ENCODE measurements around the gene FOXRED1. TPM values are rescaled to one million over a fixed set of nuclear protein-coding genes. Genes with fewer than 3 reads are reported as not detected.

The FOXRED1 gene
- total and polyA plus RNA-seq, 9 of the 15 experiments (the other 6 are each of a cell fraction or from before 2014, with no cell fraction given) = 14.1 to 94.4 (median 53.1) TPM

DNA sequence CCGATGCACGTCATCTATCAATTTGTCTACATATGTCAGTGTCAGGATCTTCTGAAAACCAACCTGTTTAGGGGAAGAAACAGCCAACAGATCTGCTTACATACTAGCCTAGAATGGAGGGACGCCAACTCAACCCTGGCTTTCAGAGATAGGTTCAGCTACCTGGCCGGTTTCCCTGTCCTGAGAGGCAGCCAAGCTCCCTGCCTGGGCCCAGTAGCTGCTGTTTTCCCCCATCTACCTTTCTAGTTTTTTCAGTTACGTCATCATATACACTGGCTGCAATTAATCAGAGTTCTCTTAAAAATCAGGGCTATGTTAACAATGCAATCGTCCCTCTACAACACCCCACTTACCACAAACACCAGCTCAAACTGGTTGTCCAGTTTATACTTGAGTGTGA, 1.3 kb upstream of the FOXRED1 start (continued):
- TF ChIP-seq, protein P1, sequence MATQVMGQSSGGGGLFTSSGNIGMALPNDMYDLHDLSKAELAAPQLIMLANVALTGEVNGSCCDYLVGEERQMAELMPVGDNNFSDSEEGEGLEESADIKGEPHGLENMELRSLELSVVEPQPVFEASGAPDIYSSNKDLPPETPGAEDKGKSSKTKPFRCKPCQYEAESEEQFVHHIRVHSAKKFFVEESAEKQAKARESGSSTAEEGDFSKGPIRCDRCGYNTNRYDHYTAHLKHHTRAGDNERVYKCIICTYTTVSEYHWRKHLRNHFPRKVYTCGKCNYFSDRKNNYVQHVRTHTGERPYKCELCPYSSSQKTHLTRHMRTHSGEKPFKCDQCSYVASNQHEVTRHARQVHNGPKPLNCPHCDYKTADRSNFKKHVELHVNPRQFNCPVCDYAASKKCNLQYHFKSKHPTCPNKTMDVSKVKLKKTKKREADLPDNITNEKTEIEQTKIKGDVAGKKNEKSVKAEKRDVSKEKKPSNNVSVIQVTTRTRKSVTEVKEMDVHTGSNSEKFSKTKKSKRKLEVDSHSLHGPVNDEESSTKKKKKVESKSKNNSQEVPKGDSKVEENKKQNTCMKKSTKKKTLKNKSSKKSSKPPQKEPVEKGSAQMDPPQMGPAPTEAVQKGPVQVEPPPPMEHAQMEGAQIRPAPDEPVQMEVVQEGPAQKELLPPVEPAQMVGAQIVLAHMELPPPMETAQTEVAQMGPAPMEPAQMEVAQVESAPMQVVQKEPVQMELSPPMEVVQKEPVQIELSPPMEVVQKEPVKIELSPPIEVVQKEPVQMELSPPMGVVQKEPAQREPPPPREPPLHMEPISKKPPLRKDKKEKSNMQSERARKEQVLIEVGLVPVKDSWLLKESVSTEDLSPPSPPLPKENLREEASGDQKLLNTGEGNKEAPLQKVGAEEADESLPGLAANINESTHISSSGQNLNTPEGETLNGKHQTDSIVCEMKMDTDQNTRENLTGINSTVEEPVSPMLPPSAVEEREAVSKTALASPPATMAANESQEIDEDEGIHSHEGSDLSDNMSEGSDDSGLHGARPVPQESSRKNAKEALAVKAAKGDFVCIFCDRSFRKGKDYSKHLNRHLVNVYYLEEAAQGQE (IDR thresholded peaks at IDR 0.05; ENCODE audit: borderline replicate concordance) = peak; percentile 12; the same call in 1 of the 2 replicates
- TF ChIP-seq, protein P1 (CRISPR knock-in tag; IDR thresholded peaks at IDR 0.05; ENCODE audit: low read depth) = no peak
- TF ChIP-seq SMARCE1 (IDR thresholded peaks at IDR 0.05) (no peak), CBX1 (IDR thresholded peaks at IDR 0.05; ENCODE audit: low read depth) (no peak), CEBPG (CRISPR knock-in tag; IDR thresholded peaks at IDR 0.05) (no peak), CEBPG (tag; conservative IDR thresholded peaks at IDR 0.05 in 1 of 2, IDR thresholded peaks at IDR 0.05 in 1 of 2) (0 out of 4 replicates have a peak, but pooled peaks of 1 of the 2 experiments have one; percentile 21), BRD4 (IDR thresholded peaks at IDR 0.05) (0 out of 2 replicates have a peak, but pooled peaks have one; percentile 7), SMAD2 (IDR thresholded peaks at IDR 0.05; ENCODE audit: low read depth, low read length) (no peak), EWSR1 (IDR thresholded peaks at IDR 0.05; ENCODE audit: borderline replicate concordance, low read depth, partially characterized antibody) (no peak)
- TF ChIP-seq, protein P2, sequence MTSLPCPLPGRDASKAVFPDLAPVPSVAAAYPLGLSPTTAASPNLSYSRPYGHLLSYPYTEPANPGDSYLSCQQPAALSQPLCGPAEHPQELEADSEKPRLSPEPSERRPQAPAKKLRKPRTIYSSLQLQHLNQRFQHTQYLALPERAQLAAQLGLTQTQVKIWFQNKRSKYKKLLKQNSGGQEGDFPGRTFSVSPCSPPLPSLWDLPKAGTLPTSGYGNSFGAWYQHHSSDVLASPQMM (CRISPR knock-in tag; IDR thresholded peaks at IDR 0.05) = no peak
- TF ChIP-seq, protein P3, sequence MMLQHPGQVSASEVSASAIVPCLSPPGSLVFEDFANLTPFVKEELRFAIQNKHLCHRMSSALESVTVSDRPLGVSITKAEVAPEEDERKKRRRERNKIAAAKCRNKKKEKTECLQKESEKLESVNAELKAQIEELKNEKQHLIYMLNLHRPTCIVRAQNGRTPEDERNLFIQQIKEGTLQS (IDR thresholded peaks at IDR 0.05) = peak; percentile 80
- TF ChIP-seq, protein P3 (CRISPR knock-in tag; conservative IDR thresholded peaks at IDR 0.05) = no peak
- TF ChIP-seq, protein P4, sequence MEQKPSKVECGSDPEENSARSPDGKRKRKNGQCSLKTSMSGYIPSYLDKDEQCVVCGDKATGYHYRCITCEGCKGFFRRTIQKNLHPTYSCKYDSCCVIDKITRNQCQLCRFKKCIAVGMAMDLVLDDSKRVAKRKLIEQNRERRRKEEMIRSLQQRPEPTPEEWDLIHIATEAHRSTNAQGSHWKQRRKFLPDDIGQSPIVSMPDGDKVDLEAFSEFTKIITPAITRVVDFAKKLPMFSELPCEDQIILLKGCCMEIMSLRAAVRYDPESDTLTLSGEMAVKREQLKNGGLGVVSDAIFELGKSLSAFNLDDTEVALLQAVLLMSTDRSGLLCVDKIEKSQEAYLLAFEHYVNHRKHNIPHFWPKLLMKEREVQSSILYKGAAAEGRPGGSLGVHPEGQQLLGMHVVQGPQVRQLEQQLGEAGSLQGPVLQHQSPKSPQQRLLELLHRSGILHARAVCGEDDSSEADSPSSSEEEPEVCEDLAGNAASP (IDR thresholded peaks at IDR 0.05) = no peak
- TF ChIP-seq, protein P5, sequence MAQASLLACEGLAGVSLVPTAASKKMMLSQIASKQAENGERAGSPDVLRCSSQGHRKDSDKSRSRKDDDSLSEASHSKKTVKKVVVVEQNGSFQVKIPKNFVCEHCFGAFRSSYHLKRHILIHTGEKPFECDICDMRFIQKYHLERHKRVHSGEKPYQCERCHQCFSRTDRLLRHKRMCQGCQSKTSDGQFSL (CRISPR knock-in tag; IDR thresholded peaks at IDR 0.05) = no peak
- TF ChIP-seq, protein P5 (tag; IDR thresholded peaks at IDR 0.05) = no peak

Measured in K562 (cell line).